SK-N-MC (cell line): ENCODE data around the gene CHP1.

Experiments
- EZH2 ChIP-seq: fragments of 200-600 bp; sonication (generic); IDR thresholded peaks from one replicate; pipeline ENCODE4 v1.6.1; 2017; ENCODE audit warnings: antibody characterized with exemption
- FOXP2 ChIP-seq: optimal IDR thresholded peaks from 2 replicates; pipeline ENCODE3; 2011; ENCODE audit warnings: mild to moderate bottlenecking, moderate library complexity; ENCODE audit not compliant: insufficient read depth; ENCODE audit errors: extremely low read length, control extremely low read depth
- POLR2AphosphoS5 ChIP-seq: IDR thresholded peaks from 2 replicates; pipeline ENCODE4 v1.6.1; 2012; ENCODE audit warnings: mild to moderate bottlenecking, low read depth, low read length, borderline replicate concordance

GRCh38 chr15:41285285-41285684, 54.2 kb downstream of the CHP1 start:
- no peak for TF ChIP-seq POLR2AphosphoS5
- no peak for TF ChIP-seq EZH2
- TF ChIP-seq FOXP2 = no peak
